MG63 (cell line): ENCODE measurements around the gene KRT9. TPM values are rescaled to one million over a fixed set of nuclear protein-coding genes. Genes with fewer than 3 reads are reported as not detected.

ENCODE experiments used
- total RNA-seq: library from RNA; depleted of rRNA; stranded (reverse); fragments of >200 nt; shearing (Covaris generic); gene quantifications from 2 replicates; pipeline ENCODE4 v1.2.3, GENCODE V29; 2014; ENCODE audit warnings: low replicate concordance; rRNA removed

The KRT9 gene
- total RNA-seq, 1 experiment from 2014 or later, result not detected

Other genes with a start within 250 kb of the KRT9 start
- not detected in 2 replicates for gene KRT33A, start 221.2 kb downstream of the KRT9 start, total RNA-seq
- 0.17 and 2.0 TPM in 2 replicates for gene KRT33B, start 202.2 kb downstream of the KRT9 start, total RNA-seq
- 0.49 TPM in 1 of 2 replicates, not detected in the other for gene KRT34, start 189.8 kb downstream of the KRT9 start, total RNA-seq
- not detected in 2 replicates for gene KRT31, start 174.5 kb downstream of the KRT9 start, total RNA-seq
- gene KRT37, start 147.5 kb downstream of the KRT9 start, total RNA-seq, result not detected in 2 replicates
- gene KRT38, start 131.1 kb downstream of the KRT9 start, total RNA-seq, result 0.17 TPM in 1 of 2 replicates, not detected in the other
- gene KRT32, start 104.7 kb downstream of the KRT9 start, total RNA-seq, result 0.72 TPM in 1 of 2 replicates, not detected in the other
- 0.33 TPM in 1 of 2 replicates, not detected in the other for gene KRT35, start 90.9 kb downstream of the KRT9 start, total RNA-seq
- 0.20 TPM in 1 of 2 replicates, not detected in the other for gene KRT36, start 82.1 kb downstream of the KRT9 start, total RNA-seq
- gene KRT13, start 66.4 kb downstream of the KRT9 start, total RNA-seq, result 3.8 and 4.0 TPM in 2 replicates
- gene KRT15, start 53.2 kb downstream of the KRT9 start, total RNA-seq, result 38.4 and 82.2 TPM in 2 replicates
- gene KRT19, start 43.8 kb downstream of the KRT9 start, total RNA-seq, result 20.7 and 46.3 TPM in 2 replicates
- gene KRT14, start 14.8 kb upstream of the KRT9 start, total RNA-seq, result 6.1 and 7.9 TPM in 2 replicates
- gene KRT16, start 40.7 kb upstream of the KRT9 start, total RNA-seq, result not detected in 2 replicates
- gene KRT17, start 52.5 kb upstream of the KRT9 start, total RNA-seq, result not detected in 2 replicates
- gene EIF1, start 116.8 kb upstream of the KRT9 start, total RNA-seq, result 42.2 and 90.7 TPM in 2 replicates
- gene GAST, start 140.3 kb upstream of the KRT9 start, total RNA-seq, result not detected in 2 replicates
- not detected in 2 replicates for gene HAP1, start 162.6 kb upstream of the KRT9 start, total RNA-seq
- 6.4 and 10.5 TPM in 2 replicates for gene JUP, start 214.7 kb upstream of the KRT9 start, total RNA-seq
- 66.5 and 123 TPM in 2 replicates for gene P3H4, start 239.9 kb upstream of the KRT9 start, total RNA-seq
- gene FKBP10, start 240.9 kb upstream of the KRT9 start, total RNA-seq, result 191 and 258 TPM in 2 replicates